ENCODE measurements around the gene TRPM2. TPM values are rescaled to one million over a fixed set of nuclear protein-coding genes. Genes with fewer than 3 reads are reported as not detected.
"Not testable (repeated sequence)": the region's sequence is repeated elsewhere in the genome, so short reads cannot be mapped to it uniquely, and the experiment has no call there.

TRPM2 gene
- total RNA-seq, 2 donors from 2014 or later, result 1.6 to 2.7 TPM

- no peak overlapping the region for H3K4me3 ChIP-seq
- no peaks in the 10 kb centered on the region for H3K36me3 ChIP-seq
- no peak for TF ChIP-seq CTCF (IDR thresholded peaks at IDR 0.05)
- no peak for TF ChIP-seq POLR2A (IDR thresholded peaks at IDR 0.05)
- TF ChIP-seq POLR2AphosphoS5 (IDR thresholded peaks at IDR 0.05), result no peak
- H3K4me1 ChIP-seq (replicated peaks), result no peaks in the 10 kb centered on the region
- H3K9me3 ChIP-seq, result no peaks in the 10 kb centered on the region
- H3K27me3 ChIP-seq (replicated peaks; ENCODE audit: insufficient read depth), result no peaks in the 10 kb centered on the region
- DNase-seq (ENCODE audit: low spot score), result no peak
- intact Hi-C loops (cut with DNase I), result no loop called here
- WGBS, result 94% methylated on average over 20 of the region's 24 CpGs
- H3K27ac ChIP-seq, result no peak overlapping the region
Observed at GRCh38 chr21:44335266-44336059, 18.0 kb upstream of the TRPM2 start.

- WGBS, result 72% methylated on average over 3 of the region's 3 CpGs
- H3K4me3 ChIP-seq, result no peak overlapping the region
- TF ChIP-seq POLR2A (IDR thresholded peaks at IDR 0.05), result no peak
- TF ChIP-seq CTCF (IDR thresholded peaks at IDR 0.05), result no peak
- TF ChIP-seq POLR2AphosphoS5 (IDR thresholded peaks at IDR 0.05), result no peak
- H3K4me1 ChIP-seq (replicated peaks), result no peaks in the 10 kb centered on the region
- no peaks in the 10 kb centered on the region for H3K9me3 ChIP-seq
- H3K27ac ChIP-seq, result peak overlapping the region in 1 of 2 donors; percentile 78
- no peaks in the 10 kb centered on the region for H3K36me3 ChIP-seq
- no peak for DNase-seq (ENCODE audit: low spot score)
- no peaks in the 10 kb centered on the region for H3K27me3 ChIP-seq (replicated peaks; ENCODE audit: insufficient read depth)
- intact Hi-C loops (cut with DNase I), result no loop called here
Observed at GRCh38 chr21:44337449-44337848, 16.0 kb upstream of the TRPM2 start.

GRCh38 chr21:44337941-44338895 is 15.2 kb upstream of the TRPM2 start:
- peak in 2 of 4 experiments; percentile 43 to 49 for TF ChIP-seq CTCF (IDR thresholded peaks at IDR 0.05)
- TF ChIP-seq POLR2AphosphoS5 (IDR thresholded peaks at IDR 0.05), result no peak
- no peak for TF ChIP-seq POLR2A (IDR thresholded peaks at IDR 0.05)
- peak; percentile 64 for DNase-seq (ENCODE audit: low spot score)

GRCh38 chr21:44338971-44339910 is 14.2 kb upstream of the TRPM2 start, which contains the start of gene CFAP410:
Gene CFAP410, minus strand, starts transcription at chr21:44339390. Its CDS starts 196 bp downstream, at chr21:44339194.
- DNase-seq (ENCODE audit: low spot score), result peak; percentile 87
- Histone ChIP-seq H3K36me3 (no peaks in the 10 kb centered on the region), H3K27me3 (replicated peaks; ENCODE audit: insufficient read depth) (no peaks in the 10 kb centered on the region), H3K4me3 (peak within 1 kb of the TSS; percentile 71 to 79), H3K4me1 (replicated peaks) (no peaks in the 10 kb centered on the region), H3K27ac (peak within 1 kb of the TSS; percentile 94 to 98), H3K9me3 (no peaks in the 10 kb centered on the region)
- intact Hi-C loops (cut with DNase I), result no loop called here
- under 1% methylated on average over 61 of the region's 90 CpGs for WGBS
- TF ChIP-seq CTCF (IDR thresholded peaks at IDR 0.05), result peak in 1 of 4 experiments; percentile 10
- peak; percentile 99 for TF ChIP-seq POLR2AphosphoS5 (IDR thresholded peaks at IDR 0.05)
- TF ChIP-seq POLR2A (IDR thresholded peaks at IDR 0.05), result peak; percentile 79

More at GRCh38 chr21:44337941-44338895, 15.2 kb upstream of the TRPM2 start:
- Histone ChIP-seq H3K4me3 (peak overlapping the region; percentile 20 to 31), H3K27me3 (replicated peaks; ENCODE audit: insufficient read depth) (no peaks in the 10 kb centered on the region), H3K4me1 (replicated peaks) (no peaks in the 10 kb centered on the region), H3K9me3 (no peaks in the 10 kb centered on the region), H3K27ac (peak overlapping the region; percentile 78 to 94), H3K36me3 (no peaks in the 10 kb centered on the region)
- intact Hi-C loops (cut with DNase I), result no loop called here
- 10% methylated on average over 24 of the region's 47 CpGs for WGBS

GRCh38 chr21:44341726-44342458 is 11.5 kb upstream of the TRPM2 start:
- WGBS, result 71% methylated on average over 12 of the region's 12 CpGs
- H3K4me3 ChIP-seq; H3K4me1 ChIP-seq (replicated peaks); H3K27ac ChIP-seq; H3K27me3 ChIP-seq (replicated peaks; ENCODE audit: insufficient read depth); intact Hi-C loops (cut with DNase I); DNase-seq (ENCODE audit: low spot score); H3K36me3 ChIP-seq; H3K9me3 ChIP-seq: not testable (repeated sequence)

- H3K4me1 ChIP-seq (replicated peaks); DNase-seq (ENCODE audit: low spot score); H3K9me3 ChIP-seq; H3K27me3 ChIP-seq (replicated peaks; ENCODE audit: insufficient read depth); H3K4me3 ChIP-seq; H3K27ac ChIP-seq; intact Hi-C loops (cut with DNase I); H3K36me3 ChIP-seq: not testable (repeated sequence)
- WGBS, result 75% methylated on average over 8 of the region's 8 CpGs
Observed at GRCh38 chr21:44342981-44343380, 10.4 kb upstream of the TRPM2 start.

Data from prostate gland (tissue), 2 donors.